Activated T-cell treated with anti-CD3 and anti-CD28 coated beads for 24 hours (primary cell): ENCODE results near the gene SMOC2.
"Not testable (repeated sequence)": the region's sequence is repeated elsewhere in the genome, so short reads cannot be mapped to it uniquely, and the experiment has no call there.

ENCODE experiments used
- DNase-seq: peaks from one replicate; pipeline ENCODE4 v3.0.0-alpha.2; 2020; ENCODE audit warnings: low read depth

The SMOC2 gene

DNA sequence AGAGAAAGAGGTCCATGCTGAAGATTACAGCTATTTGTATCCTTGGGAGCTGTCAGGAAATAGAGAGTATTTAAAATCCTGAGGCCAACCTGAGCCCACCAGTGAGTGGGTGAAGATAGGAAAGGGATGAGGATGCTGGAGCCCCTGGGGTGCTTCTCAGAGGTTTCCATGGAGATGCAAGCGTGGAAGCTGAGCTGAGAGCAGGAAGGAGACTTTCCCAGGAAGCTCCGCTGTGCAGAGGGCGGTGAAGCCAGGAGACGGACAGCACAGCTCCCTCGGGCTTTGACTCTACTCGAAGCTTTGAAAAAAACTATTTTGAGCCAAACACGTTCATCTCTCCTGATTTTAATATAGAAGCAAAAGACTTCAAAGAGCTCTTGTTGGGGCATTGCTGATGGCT is 222.1 kb downstream of the SMOC2 start:
- DNase-seq: no peak

DNA sequence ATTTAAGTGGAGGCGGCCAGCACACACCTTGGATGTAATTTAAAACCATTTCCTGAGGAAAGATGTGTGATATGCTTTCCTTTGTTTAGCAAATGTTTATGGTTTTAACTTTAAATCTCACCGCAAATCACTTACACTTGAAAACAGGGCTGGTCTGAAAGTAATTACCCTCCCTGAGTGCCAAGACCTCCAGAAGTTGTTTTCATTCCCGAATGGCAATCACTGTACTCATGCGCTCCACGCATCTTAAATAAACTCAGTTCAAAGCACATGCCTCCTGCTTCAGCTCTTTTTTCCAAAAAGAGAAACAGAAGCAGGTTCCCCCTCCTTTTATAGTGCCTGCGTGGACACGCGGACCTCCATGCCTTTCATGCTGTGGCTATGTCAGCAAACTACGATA is 224.0 kb downstream of the SMOC2 start:
- DNase-seq: no peak

DNA sequence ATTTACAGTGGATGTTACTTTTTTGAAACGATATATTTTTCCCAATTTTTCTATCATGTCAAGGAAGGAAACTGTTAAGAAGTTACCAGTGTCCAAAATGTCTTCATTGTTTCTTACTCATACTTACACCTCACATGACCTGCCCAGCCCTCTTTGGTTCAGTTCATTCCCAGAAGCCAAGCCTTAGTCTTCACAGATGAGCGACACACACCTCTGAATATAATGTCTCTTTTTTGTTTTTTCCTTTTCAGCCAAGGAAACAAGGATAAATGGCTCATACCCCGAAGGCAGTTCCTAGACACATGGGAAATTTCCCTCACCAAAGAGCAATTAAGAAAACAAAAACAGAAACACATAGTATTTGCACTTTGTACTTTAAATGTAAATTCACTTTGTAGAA is 225.2 kb downstream of the SMOC2 start:
- no peak for DNase-seq

DNA sequence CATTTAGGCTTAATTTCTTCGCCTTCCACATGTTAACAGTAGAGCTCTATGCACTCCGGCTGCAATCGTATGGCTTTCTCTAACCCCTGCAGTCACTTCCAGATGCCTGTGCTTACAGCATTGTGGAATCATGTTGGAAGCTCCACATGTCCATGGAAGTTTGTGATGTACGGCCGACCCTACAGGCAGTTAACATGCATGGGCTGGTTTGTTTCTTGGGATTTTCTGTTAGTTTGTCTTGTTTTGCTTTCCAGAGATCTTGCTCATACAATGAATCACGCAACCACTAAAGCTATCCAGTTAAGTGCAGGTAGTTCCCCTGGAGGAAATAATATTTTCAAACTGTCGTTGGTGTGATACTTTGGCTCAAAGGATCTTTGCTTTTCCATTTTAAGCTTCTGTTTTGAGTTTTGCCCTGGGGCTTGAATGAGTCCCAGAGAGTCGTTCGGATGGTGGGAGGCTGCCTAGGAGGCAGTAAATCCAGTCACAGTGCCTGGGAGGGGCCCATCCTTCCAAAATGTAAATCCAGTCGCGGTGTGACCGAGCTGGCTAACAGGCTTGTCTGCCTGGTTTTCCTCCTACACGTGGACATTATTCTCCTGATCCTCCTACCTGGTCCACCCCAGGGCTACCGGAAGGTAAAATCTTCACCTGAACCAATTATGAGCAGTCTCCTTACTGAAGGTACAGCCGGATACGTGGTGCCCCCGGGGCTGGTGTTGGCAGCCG is 225.9 kb downstream of the SMOC2 start:
- DNase-seq: no peak

DNA sequence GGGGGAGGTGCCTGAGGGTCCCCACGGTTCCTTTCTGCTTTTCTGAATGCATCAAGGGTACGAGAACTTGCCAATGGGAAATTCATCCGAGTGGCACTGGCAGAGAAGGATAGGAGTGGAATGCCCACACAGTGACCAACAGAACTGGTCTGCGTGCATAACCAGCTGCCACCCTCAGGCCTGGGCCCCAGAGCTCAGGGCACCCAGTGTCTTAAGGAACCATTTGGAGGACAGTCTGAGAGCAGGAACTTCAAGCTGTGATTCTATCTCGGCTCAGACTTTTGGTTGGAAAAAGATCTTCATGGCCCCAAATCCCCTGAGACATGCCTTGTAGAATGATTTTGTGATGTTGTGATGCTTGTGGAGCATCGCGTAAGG is 226.4 kb downstream of the SMOC2 start:
- DNase-seq: no peak

DNA sequence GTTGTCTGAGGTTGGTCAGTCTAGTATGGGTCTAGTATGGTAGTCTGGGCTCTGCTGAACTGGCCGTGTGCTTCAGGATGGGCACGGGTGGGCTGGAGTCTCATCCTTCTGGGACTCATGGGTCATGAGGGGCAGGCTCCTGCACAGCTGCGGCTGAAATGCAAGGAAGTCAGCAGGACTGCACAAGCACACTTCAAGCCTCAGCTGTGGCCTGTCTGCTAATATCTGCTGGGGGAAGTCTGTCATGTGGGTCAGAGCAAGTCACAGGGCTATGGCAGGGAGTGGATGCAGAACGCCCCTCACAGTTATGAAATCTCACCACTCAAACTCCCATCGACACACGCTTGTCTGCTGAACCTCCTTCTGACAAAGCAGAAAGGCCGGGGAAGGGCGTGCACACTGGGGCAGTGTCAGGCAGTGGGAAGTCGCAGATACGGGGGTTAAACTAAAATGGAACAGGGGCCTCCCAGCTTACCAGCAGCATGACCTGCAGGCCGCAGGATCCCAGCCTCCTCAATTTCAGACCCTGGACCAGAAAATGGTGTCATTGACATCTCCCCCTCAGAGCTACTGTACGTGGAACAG is 229.5 kb downstream of the SMOC2 start:
- DNase-seq: no peak

DNA sequence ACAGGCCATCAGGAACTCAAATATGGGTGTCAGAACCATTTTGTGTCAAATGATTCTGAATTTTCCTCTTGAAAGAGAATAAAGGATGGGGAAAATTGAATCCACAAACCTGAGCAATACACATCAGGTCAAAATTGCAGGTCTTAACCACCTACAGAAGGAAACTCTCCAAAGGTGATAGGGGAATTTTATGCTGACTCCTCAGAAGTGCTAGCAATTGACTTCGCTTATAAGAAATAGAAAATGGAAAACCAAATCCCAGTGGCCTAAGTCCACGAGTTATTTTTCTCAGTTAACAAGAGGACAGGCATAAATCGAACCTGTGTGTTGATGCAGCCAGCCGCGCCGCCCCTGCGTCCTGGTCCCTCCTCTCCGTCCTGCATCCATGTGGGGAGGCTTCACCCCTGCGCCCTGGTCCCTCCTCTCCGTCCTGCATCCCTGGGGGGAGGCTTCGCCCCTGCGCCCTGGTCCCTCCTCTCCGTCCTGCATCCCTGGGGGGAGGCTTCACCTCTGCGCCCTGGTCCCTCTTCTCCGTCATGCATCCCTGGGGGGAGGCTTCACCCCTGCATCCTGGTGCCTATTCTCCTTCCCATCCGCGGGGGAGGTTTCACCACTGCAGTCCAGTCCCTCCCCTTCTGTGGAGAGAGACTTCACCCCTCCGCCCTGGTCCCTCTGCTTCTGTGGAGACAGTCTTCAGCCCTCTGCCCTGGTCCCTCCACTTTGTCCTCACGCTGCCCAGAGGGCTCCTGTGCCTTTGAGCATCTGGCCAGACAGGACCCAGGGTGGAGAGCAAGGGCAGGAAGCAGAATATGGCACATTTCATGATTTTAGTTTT is 230.3 kb downstream of the SMOC2 start:
- no peak for DNase-seq

DNA sequence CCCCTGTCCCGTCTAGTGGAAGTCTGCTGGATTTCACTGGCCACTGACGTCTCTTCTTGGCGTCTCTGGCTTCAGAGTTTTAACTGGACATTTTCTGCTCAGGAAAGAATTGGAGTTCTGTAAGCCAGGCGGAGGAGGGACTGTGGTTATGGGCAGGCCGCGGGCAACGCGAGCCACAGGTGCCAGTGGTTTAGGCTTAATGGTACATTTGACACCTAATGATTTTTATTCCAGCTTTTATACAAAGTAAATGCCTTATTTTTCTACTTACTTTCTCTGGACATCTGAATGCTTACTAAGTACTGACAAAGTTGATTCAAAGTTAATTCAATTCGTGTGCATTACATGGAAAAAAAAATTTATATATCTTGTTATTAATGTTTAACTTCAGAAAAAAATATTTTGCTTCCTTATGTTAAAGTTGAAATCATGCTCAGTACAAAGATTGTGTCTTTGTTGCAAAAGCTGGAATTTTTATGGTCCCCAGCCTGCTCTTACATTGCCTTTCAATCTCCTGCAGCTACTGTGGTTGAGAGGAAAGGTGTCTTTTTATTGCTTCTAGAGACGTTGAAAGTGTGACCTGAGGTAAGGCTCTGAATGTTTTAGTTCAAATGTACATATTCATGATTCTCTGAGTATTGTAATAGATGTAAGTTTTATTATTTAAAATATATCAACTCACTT is 231.0 kb downstream of the SMOC2 start:
- no peak for DNase-seq

DNA sequence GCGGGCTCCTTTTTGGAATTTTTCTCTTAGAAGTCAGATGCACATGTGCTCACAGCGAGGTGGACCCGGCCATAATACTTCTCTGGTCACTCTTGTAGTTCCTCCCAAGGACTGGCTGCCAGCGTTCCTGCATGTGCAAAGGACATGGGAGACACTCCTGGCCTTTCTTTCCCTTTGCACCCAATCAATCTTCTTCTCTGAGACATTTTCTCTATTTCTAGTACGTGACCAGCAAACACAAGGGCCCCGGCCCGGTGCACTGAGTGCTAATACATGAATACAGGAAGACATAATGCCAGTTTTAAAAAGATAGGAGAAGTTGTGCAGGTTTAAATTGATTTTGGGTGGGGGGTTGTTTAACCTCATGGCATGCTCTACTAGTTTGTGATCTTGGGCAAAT is 233.6 kb downstream of the SMOC2 start:
- no peak for DNase-seq

DNA sequence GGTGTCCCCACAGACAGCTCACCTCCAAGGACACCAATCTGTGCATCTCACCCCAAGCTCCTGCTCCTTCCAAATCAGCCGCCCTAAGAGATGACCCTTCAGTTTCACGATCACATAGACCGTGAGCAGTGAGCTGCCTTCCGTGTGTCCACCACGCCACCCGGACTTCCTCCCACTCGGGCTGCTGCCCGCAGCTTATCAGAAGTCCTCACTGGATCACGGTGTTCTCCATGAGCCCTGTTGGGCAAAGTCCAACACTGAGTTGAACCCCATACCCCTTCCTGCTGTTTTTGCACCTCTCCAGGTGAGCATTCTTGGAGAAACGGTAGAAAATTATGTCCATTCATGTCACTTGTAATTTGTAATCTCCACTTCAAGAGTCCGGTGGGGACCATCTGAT is 234.4 kb downstream of the SMOC2 start:
- no peak for DNase-seq

DNA sequence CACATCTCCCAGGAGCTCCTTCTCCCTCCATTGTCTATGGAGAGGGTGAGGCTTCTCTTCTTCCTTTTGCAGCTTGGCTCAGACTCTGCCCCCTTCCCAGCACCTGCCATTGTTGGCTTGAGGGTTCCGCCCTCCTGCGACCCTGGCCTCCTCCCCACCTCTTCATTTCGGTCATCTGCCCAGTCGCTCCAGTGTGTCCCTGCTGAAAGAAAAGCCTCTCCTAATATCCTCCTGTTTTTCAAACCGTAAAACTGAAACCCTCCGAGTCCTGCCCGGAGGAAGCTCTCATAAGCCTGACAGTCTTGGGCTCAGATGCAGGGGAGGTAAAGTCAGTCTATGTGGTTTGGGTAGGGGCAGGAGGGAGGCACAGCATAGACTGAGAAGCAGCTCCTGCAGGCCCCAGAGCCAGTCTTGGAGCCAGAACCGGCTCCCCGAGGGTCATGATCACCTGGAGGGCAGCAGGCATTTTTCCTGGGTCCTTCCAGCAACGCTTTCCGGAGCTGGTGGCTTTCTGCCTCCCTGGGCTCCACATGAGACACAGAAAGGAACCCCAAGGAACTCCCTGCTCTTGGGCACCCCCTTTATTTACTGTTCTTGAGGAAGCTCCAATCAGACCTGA is 235.1 kb downstream of the SMOC2 start:
- no peak for DNase-seq

DNA sequence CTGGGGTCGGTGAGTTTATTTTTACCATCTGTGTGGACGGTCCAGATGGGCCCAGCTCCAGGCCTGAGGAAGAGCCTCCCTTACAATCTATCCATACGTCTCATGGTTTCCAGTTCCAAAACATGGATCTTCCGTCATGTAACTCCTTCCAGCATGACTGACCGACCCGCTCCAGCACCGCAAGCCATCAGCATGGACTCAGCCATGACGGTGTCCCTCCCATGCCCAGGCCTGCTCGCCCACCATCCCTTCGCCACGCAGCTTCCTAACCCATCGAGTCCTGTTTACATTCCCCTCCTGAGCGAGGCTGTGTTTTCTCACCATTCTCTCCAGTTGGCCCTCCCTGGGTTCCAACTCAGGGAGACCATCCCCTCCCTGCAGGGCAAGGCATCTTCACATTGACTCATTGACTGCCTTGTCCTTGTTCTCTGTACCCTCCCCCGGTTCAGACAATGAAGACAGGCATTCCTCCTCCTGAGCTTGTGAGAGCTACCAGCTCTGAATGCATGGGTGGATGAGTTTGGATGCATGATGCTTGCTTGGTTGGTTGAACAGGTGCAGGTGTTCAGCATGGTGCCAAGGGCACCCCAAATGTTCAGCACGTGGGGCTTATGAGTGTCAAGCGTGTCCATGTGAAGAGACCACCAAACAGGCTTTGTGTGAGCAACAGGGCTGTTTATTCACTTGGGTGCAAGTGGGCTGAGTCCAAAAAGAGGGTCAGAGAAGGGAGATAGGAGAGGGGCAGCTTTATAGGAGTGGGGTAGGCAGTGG is 235.8 kb downstream of the SMOC2 start:
- DNase-seq: no peak

DNA sequence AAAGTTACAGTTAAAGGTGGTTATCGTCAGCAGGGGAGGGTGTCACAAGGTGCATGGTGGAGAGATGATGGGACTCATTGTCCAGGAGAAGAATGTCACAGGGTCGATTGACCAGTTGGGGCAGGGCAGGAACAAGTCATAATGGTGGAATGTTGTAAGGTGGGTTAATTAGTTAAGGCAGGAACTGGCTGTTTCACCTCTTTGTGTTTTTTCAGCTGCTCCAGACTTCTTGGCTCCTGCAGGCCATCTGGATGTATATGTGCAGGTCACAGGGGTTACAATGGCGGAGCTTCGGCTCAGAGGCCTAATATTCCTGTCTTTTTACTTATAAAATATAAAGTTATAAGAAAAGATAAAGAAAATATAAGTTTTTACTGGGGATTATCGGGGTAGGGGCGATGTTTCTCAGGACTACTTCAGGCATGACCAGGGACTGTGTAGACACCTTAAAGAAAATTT is 236.4 kb downstream of the SMOC2 start:
- not testable (repeated sequence) for DNase-seq

DNA sequence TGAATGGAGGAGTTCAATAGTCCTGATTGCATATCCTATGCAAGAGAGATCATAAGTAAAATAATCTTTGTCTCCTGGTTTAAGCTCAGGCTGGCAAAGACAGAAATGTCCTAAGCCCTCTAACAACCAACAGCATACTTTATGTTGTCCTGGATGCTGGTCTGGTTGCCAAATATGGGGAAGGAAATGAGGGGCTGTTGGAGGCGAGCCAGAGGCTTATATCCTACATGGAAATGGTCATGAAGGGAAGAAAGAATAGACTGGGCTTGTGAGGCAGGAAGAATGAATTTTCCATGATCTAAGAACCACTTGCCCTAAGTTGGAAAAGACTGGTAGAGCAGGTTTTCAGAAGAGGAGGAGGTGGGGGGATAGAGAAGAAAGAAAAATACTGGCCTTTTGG is 237.1 kb downstream of the SMOC2 start:
- no peak for DNase-seq

DNA sequence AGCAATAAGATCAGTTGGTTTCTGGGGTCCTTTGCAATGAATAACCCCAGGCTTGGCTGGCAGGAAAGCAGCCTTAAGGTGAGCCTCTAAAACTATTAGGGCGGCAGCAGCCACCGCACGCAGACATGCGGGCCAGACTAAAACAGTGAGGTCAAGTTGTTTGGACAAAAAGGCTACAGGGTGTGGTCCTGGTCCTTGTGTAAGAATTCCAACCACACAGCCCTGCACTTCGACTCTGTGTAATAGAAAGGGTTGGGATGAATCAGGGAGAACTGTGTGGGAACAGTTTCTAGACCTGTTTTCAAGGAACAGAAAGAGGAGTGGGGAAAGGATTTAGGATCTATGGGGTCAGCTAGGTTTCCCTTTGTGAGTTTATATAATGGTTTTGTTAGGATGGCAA is 237.6 kb downstream of the SMOC2 start:
- no peak for DNase-seq

DNA sequence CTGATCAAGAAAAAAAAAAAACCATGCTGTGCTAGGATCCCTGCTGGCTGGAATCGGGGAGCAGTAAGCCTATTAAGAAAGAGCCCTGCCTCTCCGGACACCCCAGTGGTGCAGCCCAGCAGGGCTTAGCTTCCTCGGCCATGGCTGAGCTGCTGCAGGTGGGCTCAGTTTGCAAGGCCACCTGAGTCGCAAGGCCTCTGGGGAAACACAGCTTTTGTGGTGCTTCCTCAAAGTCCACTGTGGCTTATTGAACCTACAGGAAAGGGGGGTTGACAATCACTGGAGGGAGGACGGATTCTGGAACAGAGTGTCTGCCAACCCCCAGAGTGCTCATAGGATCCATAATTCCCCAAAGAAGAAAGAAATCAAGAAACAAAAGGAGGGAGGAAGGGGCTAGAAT is 240.8 kb downstream of the SMOC2 start:
- DNase-seq: no peak

DNA sequence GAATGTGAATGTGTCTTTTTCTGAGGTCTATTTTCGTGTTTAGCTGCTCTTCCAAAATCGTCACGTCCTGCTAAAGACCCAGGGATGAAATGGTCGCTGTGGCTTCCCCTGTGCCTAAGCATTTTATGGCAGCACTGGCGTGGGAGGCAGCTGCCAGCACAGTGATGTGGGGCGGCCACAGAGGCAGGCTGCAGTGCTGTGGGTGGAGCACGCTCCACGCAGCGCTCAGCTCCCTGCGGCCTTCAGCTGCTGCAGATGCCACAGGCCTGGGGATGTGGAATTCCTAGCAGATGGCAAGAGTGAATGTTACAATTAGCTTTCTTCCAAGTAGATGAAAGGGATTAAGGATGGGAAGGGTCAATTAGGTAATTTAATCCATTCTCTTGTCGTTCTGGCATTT is 242.6 kb downstream of the SMOC2 start:
- no peak for DNase-seq

DNA sequence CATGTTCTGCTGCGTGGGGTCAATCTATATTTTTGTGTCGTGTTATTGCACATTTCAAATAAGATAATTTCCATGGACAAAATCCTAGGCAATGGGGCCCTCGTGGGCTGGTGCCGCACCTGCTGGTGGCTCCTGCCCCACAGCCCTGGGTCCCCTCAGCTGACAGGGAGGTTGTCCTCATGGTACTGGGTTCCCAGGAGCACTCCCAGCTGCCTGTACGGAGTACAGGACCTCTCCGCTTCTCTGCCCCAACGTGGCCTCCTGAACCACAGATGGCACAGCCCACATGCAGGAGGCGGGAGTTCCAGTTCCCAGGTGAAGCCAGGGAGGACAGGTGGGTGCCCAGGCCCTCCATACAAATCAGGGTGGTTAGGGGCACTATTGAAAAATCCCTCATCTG is 243.5 kb downstream of the SMOC2 start:
- DNase-seq: no peak

DNA sequence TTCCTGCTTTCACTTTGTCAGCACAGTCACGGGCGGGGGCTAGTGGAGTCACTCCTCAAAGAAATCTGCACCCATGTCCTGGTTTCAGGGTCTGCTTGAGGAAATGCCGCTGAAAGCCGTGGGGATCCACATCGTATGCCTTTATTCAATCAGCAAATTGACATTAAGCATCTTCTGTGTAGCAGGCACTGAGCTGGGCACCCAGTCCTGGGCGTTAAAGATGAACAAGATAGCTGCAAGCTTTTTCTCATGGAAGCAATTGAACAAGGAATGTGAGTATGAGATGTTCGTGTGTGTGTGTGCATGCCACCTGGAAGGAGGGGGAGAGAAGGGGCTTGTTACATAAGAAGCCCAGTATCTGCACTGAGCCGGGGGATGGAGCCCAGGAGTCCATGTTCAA is 243.9 kb downstream of the SMOC2 start:
- no peak for DNase-seq

DNA sequence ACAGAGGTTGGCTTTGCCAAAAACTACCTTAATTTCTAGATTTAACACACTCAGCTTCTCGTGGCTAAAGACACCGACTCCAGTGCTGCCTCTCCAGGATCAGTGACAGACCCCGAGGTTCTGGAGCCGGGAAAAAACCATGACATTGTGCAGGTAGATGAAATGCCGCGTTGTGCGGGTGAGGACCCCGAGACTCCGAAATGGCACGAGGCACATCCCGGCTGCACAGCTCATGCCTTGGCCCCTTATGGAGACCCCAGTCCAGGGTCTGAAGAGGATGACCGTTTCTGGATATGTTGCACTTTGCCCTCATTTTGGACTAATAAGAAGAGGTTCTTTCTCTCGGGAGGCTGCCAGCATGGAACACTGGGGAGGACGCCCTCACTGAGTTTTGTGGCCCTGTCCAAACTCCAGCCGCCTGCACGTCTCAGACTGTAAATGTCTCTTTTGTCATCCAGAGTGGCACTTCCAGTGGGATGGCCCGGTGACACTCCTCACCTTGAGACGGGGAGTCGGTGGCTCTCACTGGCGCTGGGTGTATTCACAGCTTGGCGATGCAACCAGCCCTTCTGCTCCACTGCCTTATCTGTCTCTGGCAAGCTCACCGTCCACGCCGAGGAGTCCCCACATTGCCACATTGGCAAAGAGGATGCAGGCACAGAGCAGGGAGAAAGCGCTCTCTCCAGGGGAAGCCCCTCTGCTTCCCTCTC is 245.2 kb downstream of the SMOC2 start:
- no peak for DNase-seq
